GM19328 (cell line): ENCODE measurements around the gene CAMK1D.

Experiments used
- ATAC-seq: cut with Tn5 transposase; IDR thresholded peaks from one replicate; pipeline ENCODE4 v1.9.1; 2021; ENCODE audit warnings: mild to moderate bottlenecking, moderate library complexity; ENCODE audit not compliant: unreplicated experiment

CAMK1D gene

GRCh38 chr10:12681252-12681651, 331.9 kb downstream of the CAMK1D start:
- ATAC-seq: no peak

- ATAC-seq: no peak
These were observed 335.4 kb downstream of the CAMK1D start for GRCh38 chr10:12684784-12685183.

- no peak for ATAC-seq
These were observed 336.1 kb downstream of the CAMK1D start for GRCh38 chr10:12685261-12686058.

- ATAC-seq: no peak
These were observed 338.6 kb downstream of the CAMK1D start for GRCh38 chr10:12687996-12688395.

- no peak for ATAC-seq
These were observed 340.5 kb downstream of the CAMK1D start for GRCh38 chr10:12689893-12690292.

- ATAC-seq: no peak
These were observed 341.3 kb downstream of the CAMK1D start for GRCh38 chr10:12690525-12691126.

GRCh38 chr10:12691596-12691995, 342.2 kb downstream of the CAMK1D start:
- no peak for ATAC-seq

GRCh38 chr10:12697764-12698163, 348.4 kb downstream of the CAMK1D start:
- ATAC-seq: no peak

- no peak for ATAC-seq
These were observed 349.9 kb downstream of the CAMK1D start for GRCh38 chr10:12699258-12699700.

- ATAC-seq: no peak
These were observed 350.6 kb downstream of the CAMK1D start for GRCh38 chr10:12699781-12700556.

GRCh38 chr10:12700557-12700874, 351.2 kb downstream of the CAMK1D start:
- ATAC-seq: no peak

- no peak for ATAC-seq
These were observed 352.3 kb downstream of the CAMK1D start for GRCh38 chr10:12701696-12702095.

GRCh38 chr10:12702215-12702770, 352.9 kb downstream of the CAMK1D start:
- ATAC-seq: no peak

- no peak for ATAC-seq
These were observed 353.8 kb downstream of the CAMK1D start for GRCh38 chr10:12703126-12703525.

GRCh38 chr10:12703813-12704212, 354.5 kb downstream of the CAMK1D start:
- no peak for ATAC-seq

- ATAC-seq: no peak
These were observed 355.1 kb downstream of the CAMK1D start for GRCh38 chr10:12704488-12704887.

GRCh38 chr10:12705943-12706342, 356.6 kb downstream of the CAMK1D start:
- ATAC-seq: no peak

- ATAC-seq: no peak
These were observed 358.3 kb downstream of the CAMK1D start for GRCh38 chr10:12707461-12708185.

GRCh38 chr10:12709000-12709401, 359.7 kb downstream of the CAMK1D start:
- ATAC-seq: no peak

- no peak for ATAC-seq
These were observed 360.2 kb downstream of the CAMK1D start for GRCh38 chr10:12709521-12709963.

- ATAC-seq: no peak
These were observed 360.8 kb downstream of the CAMK1D start for GRCh38 chr10:12710157-12710556.
